Stimulated activated CD8-positive, alpha-beta memory T cell treated with anti-CD3 and anti-CD28 coated beads, Interleukin-4, amount 100 ng/mL, for 1 hour (primary cell): ENCODE measurements around the gene WIPF1.

Experiments
- DNase-seq, 2 donors: peaks; one replicate each; pipeline ENCODE4 v3.0.0-alpha.2; 2020; ENCODE audit warnings: low read depth in 2 of 2, low spot score in 1 of 2

The WIPF1 gene

DNA sequence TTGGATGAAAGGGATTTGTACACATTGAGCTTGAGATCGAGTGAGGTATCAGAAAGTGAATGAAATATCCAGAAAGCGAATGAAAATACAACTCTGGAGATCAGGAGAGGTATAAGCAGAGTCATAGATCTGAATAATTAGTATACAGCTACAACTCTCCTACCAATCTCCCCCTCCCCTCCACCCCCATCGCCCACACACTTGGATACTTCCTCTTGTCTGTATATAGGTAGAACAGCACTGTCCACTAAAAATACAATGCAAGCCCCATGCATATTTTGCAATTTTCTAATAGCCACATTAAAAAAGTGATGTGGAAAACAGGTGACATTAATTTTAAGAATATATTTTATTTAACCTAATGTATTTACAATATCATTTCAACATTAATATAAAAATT lies 23.7 kb upstream of the WIPF1 start:
- DNase-seq, result no peak

DNA sequence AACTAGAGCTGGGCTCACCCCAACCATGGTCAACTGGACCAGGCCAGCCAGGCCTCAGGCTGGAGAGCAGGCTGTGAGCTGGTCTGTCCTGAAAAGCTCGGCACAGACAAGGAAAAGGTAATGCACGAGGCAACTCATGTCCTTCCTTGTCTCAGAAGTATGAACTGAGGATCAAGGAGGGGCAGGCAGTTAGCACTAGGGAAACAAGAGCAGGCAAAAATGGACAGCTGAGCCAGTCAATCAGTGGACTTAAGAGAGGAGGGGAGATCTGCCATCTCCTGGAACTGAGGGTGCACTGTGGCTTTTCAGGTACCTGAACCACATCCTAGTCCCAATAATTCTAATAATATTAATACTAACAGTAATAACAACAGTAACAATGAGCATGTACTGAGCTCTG lies 20.6 kb upstream of the WIPF1 start:
- no peak for DNase-seq

DNA sequence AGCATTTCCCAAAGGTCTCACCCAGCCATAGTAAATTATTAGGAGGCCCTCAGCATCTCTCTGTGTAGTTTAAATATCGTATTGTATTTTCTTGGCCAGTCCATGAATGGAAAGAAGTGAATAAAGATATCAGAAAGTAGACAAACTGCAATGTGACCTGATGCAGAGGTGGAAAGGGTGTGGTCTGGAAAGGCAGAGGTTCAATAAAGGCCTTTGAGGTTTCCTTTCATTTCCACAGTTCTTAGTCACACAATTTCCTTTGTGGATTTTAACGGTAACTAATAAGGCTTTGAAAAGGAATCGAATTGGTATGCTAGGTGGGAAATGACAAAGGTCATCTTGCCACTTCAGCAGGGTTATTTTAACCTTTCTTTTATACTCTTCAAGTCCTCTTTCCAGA lies 20.1 kb upstream of the WIPF1 start:
- no peak for DNase-seq

DNA sequence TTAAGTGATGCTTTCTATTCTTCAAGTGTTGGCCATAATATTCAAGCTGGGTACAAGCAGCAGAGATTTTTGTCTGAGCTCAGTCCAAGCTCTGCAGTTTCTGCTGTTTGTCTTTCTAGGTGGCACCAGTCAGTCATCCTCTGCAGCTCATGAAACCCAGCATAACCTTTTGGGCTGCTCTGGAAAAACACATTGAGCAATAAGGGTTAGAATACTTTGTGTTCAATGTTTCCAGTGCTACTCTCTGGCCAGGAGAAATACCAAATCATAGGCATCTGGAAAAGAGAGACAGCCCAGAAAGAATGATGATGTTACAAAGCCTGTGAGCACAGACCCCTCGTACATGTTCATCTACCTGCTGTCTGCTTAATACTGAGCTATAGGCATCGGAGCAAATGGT lies 19.5 kb upstream of the WIPF1 start:
- DNase-seq, result no peak

DNA sequence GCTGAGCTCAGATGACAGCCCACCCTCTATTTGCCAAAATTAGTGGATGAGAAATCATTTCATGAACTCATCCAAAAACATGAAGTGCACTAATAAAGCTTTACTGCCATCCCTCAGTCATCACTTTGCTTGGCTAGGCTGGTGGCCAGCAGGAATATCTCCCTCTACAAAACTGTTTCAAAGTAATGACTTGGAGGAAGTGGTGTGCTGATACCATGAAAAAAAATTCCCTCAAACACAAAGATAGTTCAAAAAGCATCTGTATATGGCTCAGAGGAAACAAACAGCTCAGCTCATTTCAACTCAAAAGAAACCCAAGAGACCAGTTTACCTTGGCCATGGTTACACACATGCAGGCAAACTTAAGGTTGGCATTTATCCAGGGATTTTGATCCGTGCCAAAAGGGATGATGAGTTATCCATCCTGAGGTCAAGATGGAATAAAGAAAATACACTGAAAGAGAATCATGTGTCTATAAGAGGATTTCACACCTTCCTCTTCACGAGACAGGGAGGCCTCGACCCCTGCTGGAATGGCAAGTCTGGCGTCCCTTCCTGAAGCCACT lies 18.4 kb upstream of the WIPF1 start:
- DNase-seq, result no peak

DNA sequence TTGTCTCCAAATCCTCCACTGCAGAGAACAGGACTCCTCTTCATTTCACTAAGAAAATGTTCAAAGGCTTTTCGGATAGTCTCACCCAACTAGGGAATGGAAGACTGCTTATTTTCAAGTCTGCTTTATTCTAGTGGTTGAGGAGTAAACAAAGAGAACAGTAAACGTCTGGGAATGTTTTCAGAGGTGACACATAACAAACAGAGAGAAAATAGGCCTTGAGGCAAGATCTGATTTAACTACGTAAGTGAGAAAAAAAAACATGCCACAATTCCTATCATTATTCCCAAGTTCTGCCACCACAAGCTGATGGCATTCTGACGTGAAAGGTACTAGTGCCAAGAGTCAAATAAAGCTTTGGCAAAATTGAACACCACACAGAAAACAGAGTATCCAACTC lies 16.7 kb upstream of the WIPF1 start:
- no peak for DNase-seq

DNA sequence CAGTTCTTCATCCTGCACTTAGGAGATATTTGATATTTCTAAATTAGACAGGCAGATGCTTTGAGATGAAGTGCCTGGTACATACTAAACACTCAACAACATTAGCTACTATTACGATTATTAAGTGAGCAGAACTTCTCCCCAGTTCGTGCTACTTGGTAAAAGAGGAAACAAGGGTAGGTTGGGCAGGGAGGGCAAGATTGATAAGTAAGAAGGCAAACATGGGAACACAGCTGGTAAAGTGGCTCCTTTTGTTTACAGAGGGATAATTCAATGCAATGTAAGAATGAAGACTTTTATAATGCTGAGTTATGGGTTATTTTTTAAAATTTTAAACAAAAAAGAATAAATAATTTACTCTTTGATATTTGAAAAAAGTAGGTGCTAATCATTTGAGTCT lies 15.9 kb upstream of the WIPF1 start:
- DNase-seq, result no peak

DNA sequence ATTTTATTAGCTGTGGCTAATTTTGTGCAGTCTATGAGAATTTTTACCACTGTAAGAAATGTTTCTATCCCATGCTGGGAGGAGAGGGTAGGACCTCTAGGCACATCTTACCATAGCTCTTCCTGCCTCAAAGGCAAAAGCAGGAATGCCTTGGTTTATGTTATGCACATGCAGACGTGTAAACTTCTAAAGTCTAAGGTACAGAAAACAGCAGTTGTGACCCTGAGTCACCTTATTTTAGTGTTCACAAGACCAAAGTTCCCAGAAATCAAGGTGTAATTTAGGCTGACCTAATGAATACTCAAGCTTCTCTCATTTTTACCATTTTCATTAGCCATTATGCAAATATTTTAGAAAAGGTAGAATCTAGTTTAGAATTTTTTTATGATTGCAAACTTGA lies 15.4 kb upstream of the WIPF1 start:
- DNase-seq, result no peak

DNA sequence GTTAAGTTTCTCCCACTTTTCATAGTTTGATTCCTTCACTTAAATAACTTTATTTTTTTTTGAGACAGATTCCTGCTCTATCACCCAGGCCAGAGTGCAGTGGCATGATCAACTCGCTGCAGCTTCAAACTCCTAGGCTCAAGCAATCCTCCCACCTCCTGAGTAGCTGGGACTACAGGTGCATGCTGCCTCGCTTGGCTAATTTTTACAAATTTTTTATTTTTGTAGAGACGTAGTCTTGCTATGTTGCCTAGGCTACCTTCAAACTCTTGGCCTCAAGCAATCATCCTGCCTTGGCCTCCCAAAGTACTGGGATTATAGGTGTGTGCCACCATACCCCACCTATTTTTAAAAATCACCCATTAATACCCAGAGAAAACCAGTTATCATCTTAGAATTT lies 14.2 kb upstream of the WIPF1 start:
- DNase-seq, result no peak

DNA sequence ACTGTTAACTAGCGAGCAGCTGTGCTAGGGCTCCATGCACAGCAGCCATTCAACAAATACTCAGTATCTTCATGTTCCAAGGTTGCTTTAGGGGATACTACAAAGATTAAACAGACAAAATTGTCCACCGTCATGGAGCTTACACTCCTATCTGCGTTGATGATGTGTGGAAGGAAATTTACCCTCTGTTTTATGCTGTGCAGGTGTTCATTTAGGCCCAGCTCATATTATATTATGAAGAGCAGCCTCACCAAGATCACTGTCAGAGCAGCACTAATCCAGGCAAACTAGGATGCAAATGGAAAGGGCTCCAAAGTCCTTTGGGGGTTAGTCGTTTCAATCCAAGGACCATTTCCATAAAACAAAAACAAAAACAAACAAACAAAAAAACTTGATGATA lies 13.4 kb upstream of the WIPF1 start:
- no peak for DNase-seq

DNA sequence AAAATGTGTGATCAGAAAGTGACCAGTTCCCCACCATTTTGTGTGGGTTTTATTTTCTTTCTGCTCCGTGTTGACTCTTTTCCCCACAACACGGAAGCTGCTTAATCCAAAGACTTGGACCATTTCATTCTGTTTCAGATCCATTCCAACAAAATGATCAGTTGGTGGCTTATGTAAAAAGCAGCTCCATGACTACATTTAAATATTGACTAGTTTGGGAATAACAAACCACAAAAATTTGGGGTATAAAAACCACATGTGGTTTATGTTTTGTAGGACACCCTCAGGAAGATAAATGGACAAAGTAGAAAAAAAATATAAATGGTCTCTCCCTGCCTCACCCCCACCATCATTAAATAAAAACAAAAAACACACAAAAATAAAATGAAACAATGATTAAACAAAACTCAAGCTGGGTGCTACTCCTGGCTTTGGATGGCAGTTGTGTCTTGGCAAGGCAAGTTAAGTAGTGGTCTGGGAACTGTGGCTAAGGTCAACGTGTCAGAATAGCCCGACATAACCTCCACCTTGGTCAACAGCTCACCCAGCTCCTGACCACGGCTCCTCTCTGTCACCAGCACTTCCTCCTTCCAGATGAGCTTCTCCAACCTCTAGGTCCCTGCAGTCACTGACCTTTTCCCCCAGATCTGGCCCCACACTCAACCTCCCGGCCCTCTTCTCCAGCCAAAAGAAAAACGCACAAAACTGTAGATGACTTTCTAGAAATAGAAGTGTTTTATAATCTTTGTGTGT lies 12.8 kb upstream of the WIPF1 start:
- no peak for DNase-seq

DNA sequence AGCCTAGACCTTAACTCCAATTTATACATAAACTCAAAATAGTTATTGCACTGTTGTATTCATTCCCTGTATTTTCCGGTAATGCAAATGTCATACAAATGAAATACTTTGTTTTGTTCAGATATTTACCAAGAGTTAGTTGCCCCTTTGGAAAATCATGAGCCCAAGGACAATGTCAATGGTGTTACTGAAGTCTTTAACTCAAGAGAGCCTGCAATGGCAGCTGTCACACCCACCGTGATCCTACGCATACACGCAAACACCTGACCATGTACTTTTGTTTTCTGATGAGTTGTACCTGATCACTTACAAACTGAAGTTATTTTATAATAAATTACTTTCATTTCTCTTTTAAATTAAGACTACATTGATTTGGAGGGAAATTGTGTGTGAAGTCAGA lies 11.7 kb upstream of the WIPF1 start:
- DNase-seq, result no peak

DNA sequence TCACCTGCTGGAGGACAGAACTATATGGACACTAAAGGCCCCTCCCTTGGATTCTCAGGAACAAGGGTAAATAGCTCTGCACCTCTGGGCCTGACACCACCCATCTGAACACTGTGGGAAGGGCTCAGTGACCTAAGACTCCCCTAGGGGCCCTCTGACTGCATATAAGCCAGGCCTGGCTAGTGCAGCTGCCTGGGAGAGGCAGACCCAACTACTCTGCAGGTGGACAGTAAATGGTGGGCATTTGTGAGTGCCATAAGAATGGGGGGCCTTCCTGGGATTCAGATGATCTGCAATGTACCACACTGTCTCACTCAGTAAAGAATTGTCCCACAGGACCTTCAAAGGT lies 11.2 kb upstream of the WIPF1 start:
- DNase-seq, result no peak

DNA sequence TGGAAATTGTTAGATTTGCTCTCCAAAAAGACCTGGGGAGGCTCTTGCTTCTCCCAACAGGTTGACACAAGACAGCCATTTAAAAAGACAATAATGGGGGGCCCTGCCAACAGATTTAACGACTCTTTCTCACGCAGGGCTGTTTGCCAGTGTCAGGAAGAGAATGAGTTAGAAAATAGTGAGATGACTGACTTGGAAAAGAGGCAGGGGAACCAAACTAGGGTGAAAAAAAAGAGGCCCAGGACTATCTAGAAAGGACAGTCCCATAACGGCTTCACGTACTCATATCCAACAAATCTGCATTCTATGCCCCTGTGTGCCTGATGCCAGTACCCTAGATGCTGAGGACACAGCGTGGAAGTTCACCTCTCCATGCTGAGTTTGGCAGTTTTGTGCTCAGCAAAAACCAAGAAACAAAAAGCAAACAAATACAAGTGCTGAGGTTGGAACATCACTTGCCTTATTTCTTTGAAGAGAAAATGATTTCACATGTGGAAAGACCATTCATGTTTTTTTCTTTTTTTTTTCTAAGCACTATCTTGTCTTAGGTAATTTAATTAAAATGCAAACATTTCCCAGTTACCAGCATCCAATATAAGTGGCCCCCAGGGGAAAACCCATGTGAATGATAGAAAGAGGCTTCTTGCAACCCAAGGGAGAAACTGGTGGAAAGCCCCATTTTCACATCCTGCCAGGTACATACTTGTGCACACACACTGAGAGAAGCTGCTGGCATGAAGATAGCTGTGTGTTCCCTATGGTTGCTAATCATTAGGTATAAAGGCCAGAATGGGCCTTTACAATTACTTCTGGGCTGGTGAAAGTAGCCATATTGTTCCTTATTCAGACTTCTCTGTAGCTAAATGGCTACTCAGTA lies 10.6 kb upstream of the WIPF1 start:
- no peak for DNase-seq

DNA sequence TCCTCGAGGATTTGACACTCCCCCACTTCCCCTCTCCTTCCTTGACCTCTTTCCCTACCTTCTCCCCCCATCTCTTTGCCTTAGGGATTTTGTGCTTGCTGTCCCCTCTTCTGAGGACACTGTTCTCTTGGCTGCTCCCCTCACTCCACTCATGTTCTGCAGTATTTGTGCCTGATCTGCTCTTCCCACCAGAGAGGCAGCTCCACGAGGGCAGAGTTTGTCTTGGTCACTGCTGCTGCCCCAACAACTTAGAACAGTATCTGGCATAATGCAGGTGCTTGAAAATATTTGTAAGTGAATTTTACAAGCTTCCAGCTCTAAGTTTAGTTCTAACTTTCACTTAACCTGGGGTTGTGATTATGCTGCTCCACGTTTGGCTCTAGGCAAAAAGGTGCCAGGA lies 10.0 kb upstream of the WIPF1 start:
- no peak for DNase-seq

DNA sequence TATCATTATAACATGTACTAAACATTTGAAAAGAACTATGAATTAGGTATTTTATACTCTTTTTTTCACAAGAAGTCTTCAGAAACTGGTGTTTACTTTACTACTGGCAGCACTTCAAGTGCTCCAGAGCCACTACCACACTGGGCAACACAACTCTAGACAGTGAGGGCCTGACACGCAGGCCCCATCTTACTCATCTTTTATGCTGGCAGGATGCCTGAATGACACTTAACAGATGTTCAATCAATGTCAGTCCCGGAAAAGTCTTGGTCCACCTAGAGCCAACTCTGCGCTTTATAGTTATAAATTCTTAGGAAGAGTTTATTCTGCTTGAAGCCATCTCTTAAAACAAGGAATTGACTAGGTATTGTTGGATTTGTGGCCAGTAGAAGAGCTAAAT lies 8.7 kb upstream of the WIPF1 start:
- DNase-seq, result no peak

DNA sequence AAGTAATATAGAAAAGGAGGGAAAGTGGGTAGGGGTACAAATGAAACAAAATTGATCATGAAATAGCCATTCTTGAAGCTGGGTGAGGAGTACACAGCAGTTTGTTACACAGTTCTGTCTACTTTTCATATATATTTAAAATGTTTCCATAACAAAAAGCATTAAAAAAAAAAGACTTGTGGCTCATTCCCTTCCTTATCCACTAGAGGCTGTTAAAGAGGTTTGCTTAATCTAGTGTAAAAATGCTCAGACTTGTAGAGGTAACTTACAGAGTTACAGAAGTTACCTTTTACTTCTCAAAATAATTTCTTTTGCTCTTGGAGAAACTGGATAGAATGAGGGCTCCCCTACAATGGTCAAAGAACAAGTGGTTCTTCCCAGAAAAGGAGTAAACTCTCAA lies 8.1 kb upstream of the WIPF1 start:
- DNase-seq, result no peak

DNA sequence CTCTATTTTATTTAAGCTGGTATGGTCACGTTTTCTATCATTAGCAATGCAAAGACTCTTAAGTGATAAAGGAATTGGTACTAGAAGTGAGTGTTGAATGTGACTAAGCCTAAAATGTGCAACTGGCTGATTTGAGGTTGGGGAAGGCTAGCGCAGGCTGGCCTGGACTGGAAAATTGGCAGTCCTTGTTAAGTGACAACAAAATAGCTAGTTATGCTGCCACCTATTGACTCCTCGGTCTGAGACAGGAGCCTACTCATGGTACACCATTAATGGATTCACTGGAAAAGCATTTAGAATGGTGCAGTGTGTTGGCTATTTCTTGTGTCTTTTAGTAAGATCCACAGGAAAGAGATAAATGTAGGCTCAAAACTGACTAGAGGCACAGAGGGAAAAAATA lies 5.7 kb upstream of the WIPF1 start:
- DNase-seq, result peak in 1 of 2 donors; percentile 29

DNA sequence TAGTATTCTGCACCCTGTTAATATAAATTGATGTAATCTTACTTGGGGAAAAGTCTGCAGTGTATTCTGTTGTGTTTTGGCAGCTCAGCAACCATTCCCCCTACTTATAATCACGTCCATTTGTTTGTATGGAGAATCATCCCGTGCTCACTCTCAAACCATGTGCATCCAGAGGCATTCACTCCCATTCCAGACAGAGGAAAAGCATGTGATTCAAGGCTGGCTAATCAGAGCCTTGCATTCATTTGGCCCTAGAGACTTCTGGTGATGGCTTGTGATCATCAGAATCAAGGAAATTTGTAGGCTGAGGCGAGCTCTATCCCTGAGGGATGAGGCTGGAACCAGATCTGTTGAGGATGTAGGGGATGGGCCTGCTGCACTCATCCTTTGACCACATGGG lies 5.1 kb upstream of the WIPF1 start:
- no peak for DNase-seq

DNA sequence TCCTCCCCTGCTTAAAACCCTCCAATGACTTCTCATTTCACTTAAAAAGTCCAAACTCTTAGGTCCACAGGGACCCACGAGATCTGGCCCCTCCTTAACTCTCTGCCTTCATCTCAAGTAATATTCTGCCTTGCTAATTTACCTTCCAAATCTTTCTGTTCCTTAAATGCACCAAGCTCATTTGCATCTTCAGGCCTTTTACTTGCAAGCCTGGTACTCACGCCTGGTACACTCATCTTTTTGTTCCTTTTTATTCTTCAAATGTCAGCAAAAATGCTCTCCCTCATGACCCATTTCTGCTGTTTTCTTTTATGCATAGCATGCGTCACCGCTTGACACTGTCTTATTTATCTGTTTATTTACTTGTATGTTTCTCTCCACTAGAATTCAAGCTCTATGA lies 2.7 kb upstream of the WIPF1 start:
- no peak for DNase-seq

DNA sequence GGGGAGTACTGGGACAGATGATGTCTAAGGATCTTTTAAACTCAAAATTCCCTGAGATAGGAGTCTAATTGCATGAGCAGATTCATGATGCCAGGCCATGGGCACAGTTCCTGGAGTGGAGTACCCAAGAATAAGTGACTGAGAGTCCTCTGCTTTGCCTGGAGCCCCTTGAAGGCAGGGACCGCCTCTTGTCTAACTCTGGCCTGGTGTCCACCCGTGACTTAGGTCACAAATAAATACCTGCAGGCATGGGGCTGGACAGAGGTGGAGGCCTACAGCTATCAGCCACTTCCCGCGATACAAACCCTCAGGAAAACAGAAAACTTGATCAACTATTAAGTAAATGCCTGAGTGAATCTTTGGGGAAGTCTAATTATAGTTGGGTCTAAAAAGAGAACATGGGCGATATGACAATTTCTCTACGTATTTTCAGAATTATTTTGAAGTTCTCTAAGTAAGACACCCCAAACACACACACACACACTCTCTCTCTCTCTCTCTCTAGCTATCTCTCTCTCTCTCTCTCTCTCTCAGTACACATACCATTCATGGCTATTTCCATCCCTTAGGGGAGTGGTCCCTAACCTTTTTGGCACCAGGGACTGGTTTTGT lies 1.8 kb upstream of the WIPF1 start:
- DNase-seq, result no peak

DNA sequence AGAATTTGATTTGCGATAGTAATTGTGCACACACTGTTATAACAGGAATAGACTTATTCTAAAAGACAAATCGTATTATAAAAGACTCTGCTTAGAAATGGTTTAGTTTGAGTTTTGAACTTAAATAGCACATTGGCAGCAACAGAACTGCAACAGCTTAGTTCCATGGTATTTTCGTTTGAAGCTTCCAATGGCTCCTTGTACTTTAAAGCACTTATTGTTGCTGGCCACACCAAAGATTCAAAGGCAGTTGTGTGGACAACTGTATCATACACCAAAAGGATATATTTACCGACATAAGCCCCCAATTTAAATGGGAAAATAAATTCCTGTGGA lies 627 bp downstream of the WIPF1 start:
- DNase-seq, result no peak
